Liver (tissue), 3 donors: ENCODE data around the gene ZBTB38.

ENCODE experiments used
- GABPA ChIP-seq, 2 donors: IDR thresholded peaks in 1 of 2; conservative IDR thresholded peaks in 1 of 2; 2 replicates each; pipeline ENCODE4 v1.6.1; 2016; ENCODE audit warnings: antibody characterized with exemption in 2 of 2, mild to moderate bottlenecking in 1 of 2, moderate library complexity in 1 of 2
- JUND ChIP-seq, 2 donors: IDR thresholded peaks; 2 replicates each; pipeline ENCODE4 v1.6.1; 2016; ENCODE audit warnings: antibody characterized with exemption in 2 of 2
- NR2F2 ChIP-seq: IDR thresholded peaks from 2 replicates; pipeline ENCODE4 v1.6.1; 2016; ENCODE audit warnings: antibody characterized with exemption
- RAD21 ChIP-seq, 2 donors: IDR thresholded peaks; 2 replicates each; pipeline ENCODE4 v1.6.1; 2016; ENCODE audit warnings: antibody characterized with exemption in 2 of 2, mild to moderate bottlenecking in 2 of 2
- SP1 ChIP-seq: IDR thresholded peaks from 2 replicates; pipeline ENCODE4 v1.6.1; 2018; ENCODE audit warnings: antibody characterized with exemption, mild to moderate bottlenecking
- TAF1 ChIP-seq: conservative IDR thresholded peaks from 2 replicates; pipeline ENCODE4 v1.6.1; 2016; ENCODE audit warnings: antibody characterized with exemption, mild to moderate bottlenecking
- YY1 ChIP-seq: IDR thresholded peaks from 2 replicates; pipeline ENCODE4 v1.6.1; 2016; ENCODE audit warnings: antibody characterized with exemption, mild to moderate bottlenecking
- TF ChIP-seq, protein P1 (sequence below): fragments of 150-350 bp; IDR thresholded peaks from 2 replicates; pipeline ENCODE4 v1.5.1; 2017; ENCODE audit warnings: improper control_type of control experiment, low read depth, low read length; ENCODE audit not compliant: missing input control
- TF ChIP-seq, protein P2 (sequence below): IDR thresholded peaks from 2 replicates; pipeline ENCODE4 v1.6.1; 2016; ENCODE audit warnings: antibody characterized with exemption
- TF ChIP-seq, protein P3 (sequence below): IDR thresholded peaks from 2 replicates; pipeline ENCODE4 v1.6.1; 2016; ENCODE audit warnings: antibody characterized with exemption
- TF ChIP-seq, protein P4 (sequence below): IDR thresholded peaks from 2 replicates; pipeline ENCODE4 v1.6.1; 2016; ENCODE audit warnings: antibody characterized with exemption, mild to moderate bottlenecking
- TF ChIP-seq, protein P5 (sequence below): IDR thresholded peaks from 2 replicates; pipeline ENCODE4 v1.6.1; 2016; ENCODE audit warnings: antibody characterized with exemption
- donor health status: healthy.
- donor health status: healthy.

DNA sequence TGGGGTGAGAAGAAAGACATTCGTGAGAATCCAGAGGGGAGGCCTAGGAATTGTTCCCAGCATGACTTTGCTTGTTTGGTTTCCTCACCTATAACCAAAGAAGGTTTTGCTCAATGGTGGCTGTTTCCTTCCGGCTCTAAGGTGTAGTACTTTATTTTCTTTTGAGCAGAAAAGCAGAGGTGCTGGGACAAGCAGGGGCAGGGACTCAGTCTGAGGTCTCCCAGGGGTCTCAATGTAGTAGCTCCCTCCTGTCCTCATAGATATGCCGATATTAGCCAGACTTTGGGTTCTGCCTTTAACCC is 41.6 kb downstream of the ZBTB38 start:
- TF ChIP-seq, protein P1, sequence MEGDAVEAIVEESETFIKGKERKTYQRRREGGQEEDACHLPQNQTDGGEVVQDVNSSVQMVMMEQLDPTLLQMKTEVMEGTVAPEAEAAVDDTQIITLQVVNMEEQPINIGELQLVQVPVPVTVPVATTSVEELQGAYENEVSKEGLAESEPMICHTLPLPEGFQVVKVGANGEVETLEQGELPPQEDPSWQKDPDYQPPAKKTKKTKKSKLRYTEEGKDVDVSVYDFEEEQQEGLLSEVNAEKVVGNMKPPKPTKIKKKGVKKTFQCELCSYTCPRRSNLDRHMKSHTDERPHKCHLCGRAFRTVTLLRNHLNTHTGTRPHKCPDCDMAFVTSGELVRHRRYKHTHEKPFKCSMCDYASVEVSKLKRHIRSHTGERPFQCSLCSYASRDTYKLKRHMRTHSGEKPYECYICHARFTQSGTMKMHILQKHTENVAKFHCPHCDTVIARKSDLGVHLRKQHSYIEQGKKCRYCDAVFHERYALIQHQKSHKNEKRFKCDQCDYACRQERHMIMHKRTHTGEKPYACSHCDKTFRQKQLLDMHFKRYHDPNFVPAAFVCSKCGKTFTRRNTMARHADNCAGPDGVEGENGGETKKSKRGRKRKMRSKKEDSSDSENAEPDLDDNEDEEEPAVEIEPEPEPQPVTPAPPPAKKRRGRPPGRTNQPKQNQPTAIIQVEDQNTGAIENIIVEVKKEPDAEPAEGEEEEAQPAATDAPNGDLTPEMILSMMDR, result no peak
- TF ChIP-seq RAD21 (IDR thresholded peaks at IDR 0.05) (no peak), YY1 (no peak), JUND (IDR thresholded peaks at IDR 0.05) (no peak), TAF1 (no peak), SP1 (no peak), GABPA (IDR thresholded peaks at IDR 0.05 in 1 of 2, conservative IDR thresholded peaks at IDR 0.05 in 1 of 2) (no peak), NR2F2 (no peak)
- TF ChIP-seq, protein P2, sequence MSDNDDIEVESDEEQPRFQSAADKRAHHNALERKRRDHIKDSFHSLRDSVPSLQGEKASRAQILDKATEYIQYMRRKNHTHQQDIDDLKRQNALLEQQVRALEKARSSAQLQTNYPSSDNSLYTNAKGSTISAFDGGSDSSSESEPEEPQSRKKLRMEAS, result no peak
- TF ChIP-seq, protein P3, sequence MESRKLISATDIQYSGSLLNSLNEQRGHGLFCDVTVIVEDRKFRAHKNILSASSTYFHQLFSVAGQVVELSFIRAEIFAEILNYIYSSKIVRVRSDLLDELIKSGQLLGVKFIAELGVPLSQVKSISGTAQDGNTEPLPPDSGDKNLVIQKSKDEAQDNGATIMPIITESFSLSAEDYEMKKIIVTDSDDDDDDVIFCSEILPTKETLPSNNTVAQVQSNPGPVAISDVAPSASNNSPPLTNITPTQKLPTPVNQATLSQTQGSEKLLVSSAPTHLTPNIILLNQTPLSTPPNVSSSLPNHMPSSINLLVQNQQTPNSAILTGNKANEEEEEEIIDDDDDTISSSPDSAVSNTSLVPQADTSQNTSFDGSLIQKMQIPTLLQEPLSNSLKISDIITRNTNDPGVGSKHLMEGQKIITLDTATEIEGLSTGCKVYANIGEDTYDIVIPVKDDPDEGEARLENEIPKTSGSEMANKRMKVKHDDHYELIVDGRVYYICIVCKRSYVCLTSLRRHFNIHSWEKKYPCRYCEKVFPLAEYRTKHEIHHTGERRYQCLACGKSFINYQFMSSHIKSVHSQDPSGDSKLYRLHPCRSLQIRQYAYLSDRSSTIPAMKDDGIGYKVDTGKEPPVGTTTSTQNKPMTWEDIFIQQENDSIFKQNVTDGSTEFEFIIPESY, result no peak
- TF ChIP-seq, protein P4, sequence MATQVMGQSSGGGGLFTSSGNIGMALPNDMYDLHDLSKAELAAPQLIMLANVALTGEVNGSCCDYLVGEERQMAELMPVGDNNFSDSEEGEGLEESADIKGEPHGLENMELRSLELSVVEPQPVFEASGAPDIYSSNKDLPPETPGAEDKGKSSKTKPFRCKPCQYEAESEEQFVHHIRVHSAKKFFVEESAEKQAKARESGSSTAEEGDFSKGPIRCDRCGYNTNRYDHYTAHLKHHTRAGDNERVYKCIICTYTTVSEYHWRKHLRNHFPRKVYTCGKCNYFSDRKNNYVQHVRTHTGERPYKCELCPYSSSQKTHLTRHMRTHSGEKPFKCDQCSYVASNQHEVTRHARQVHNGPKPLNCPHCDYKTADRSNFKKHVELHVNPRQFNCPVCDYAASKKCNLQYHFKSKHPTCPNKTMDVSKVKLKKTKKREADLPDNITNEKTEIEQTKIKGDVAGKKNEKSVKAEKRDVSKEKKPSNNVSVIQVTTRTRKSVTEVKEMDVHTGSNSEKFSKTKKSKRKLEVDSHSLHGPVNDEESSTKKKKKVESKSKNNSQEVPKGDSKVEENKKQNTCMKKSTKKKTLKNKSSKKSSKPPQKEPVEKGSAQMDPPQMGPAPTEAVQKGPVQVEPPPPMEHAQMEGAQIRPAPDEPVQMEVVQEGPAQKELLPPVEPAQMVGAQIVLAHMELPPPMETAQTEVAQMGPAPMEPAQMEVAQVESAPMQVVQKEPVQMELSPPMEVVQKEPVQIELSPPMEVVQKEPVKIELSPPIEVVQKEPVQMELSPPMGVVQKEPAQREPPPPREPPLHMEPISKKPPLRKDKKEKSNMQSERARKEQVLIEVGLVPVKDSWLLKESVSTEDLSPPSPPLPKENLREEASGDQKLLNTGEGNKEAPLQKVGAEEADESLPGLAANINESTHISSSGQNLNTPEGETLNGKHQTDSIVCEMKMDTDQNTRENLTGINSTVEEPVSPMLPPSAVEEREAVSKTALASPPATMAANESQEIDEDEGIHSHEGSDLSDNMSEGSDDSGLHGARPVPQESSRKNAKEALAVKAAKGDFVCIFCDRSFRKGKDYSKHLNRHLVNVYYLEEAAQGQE, result no peak
- TF ChIP-seq, protein P5, sequence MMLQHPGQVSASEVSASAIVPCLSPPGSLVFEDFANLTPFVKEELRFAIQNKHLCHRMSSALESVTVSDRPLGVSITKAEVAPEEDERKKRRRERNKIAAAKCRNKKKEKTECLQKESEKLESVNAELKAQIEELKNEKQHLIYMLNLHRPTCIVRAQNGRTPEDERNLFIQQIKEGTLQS, result no peak
